CD4-positive, alpha-beta T cell (primary cell): ENCODE data around the gene TNFRSF21. TPM values are rescaled to one million over a fixed set of nuclear protein-coding genes. Genes with fewer than 3 reads are reported as not detected.

Experiments
- ATAC-seq: fragments of 200-7000 bp; cut with Tn5 transposase; one replicate; pipeline ENCODE4 v1.10.0; 2022; ENCODE audit warnings: mild to moderate bottlenecking; ENCODE audit not compliant: poor library complexity
- CTCF ChIA-PET: fragments of 350-600 bp; sonication (Branson Sonifier 250); formaldehyde crosslinking; loops from one replicate; lab custom pipeline; 2021; ENCODE audit warnings: antibody characterized with exemption, inconsistent platforms; lab: Charles Lee
- POLR2A ChIA-PET: fragments of 350-600 bp; sonication (Branson Sonifier 250); formaldehyde crosslinking; loops from one replicate; lab custom pipeline; 2021; ENCODE audit warnings: antibody characterized with exemption, inconsistent platforms; lab: Charles Lee
- DNase-seq, 14 experiments: peaks; one replicate each; pipeline ENCODE4 v3.0.0-alpha.2; 2013 to 2020; ENCODE audit warnings: mixed read lengths in 2 of 14
- H3K27ac ChIP-seq, 2 donors: one replicate each; pipeline versions ENCODE4 v1.5.1 to v1.7.0; 2013; ENCODE audit warnings: low read length in 2 of 2, low read depth in 1 of 2, mild to moderate bottlenecking in 1 of 2
- H3K27me3 ChIP-seq, 2 experiments: 1 replicate in 1 of 2; 2 replicates in 1 of 2; pipeline versions ENCODE4 v1.6.1 to v1.7.0; 2013; ENCODE audit warnings: low read length in 2 of 2, control low read depth in 1 of 2, mild to moderate bottlenecking in 1 of 2, moderate library complexity in 1 of 2; ENCODE audit not compliant: insufficient read depth in 2 of 2, control insufficient read depth in 1 of 2
- H3K36me3 ChIP-seq: one replicate; pipeline ENCODE4 v1.6.1; 2013; ENCODE audit warnings: low read length, control low read depth; ENCODE audit not compliant: insufficient read depth
- H3K4me1 ChIP-seq: one replicate; pipeline ENCODE4 v1.6.1; 2013; ENCODE audit warnings: low read length, control low read depth; ENCODE audit not compliant: insufficient read depth
- H3K4me3 ChIP-seq: one replicate; pipeline ENCODE4 v1.5.1; 2013; ENCODE audit warnings: mild to moderate bottlenecking, low read length, moderate library complexity
- H3K9me3 ChIP-seq, 2 experiments: 1 replicate in 1 of 2; 2 replicates in 1 of 2; pipeline versions ENCODE4 v1.6.1 to v1.7.0; 2013; ENCODE audit warnings: low read length in 2 of 2, mild to moderate bottlenecking in 2 of 2, control low read depth in 1 of 2, moderate library complexity in 1 of 2; ENCODE audit not compliant: control insufficient read depth in 1 of 2, insufficient read depth in 1 of 2
- H3K27ac Mint-ChIP-seq: one replicate; pipeline ENCODE4 v1.8.0; 2020; ENCODE audit warnings: mixed read lengths
- H3K27me3 Mint-ChIP-seq: one replicate; pipeline ENCODE4 v1.8.0; 2021; ENCODE audit warnings: mixed read lengths
- H3K36me3 Mint-ChIP-seq: one replicate; pipeline ENCODE4 v1.8.0; 2021; ENCODE audit warnings: low read depth, mixed read lengths
- H3K4me1 Mint-ChIP-seq: one replicate; pipeline ENCODE4 v1.8.0; 2021; ENCODE audit warnings: low read depth, mixed read lengths
- H3K4me3 Mint-ChIP-seq: one replicate; pipeline ENCODE4 v1.8.0; 2020; ENCODE audit warnings: mild to moderate bottlenecking, mixed read lengths
- H3K9me3 Mint-ChIP-seq: one replicate; pipeline ENCODE4 v1.8.0; 2020; ENCODE audit warnings: mixed read lengths
- CTCF ChIP-seq: fragments of 200-600 bp; IDR thresholded peaks from one replicate; pipeline ENCODE4 v1.8.0; 2022; ENCODE audit warnings: antibody characterized with exemption, mild to moderate bottlenecking
- intact Hi-C, 2 experiments: fragments of 100-400 bp; cut with DNase I in 1 of 2; cut with micrococcal nuclease in 1 of 2; formaldehyde crosslinking; loops; one replicate each; pipeline versions ENCODE4 v1.15.1 to v1.9.0; 2023 to 2025; cut with DNase I, micrococcal nuclease
- total RNA-seq, 174 experiments: library from RNA in 2 of 174; stranded (reverse) in 2 of 174; gene quantifications; one replicate each; pipeline ENCODE4 v1.2.3 and lab custom pipeline; 2021 to 2026

Gene TNFRSF21
- total RNA-seq, 2 experiments from 2014 or later, result 0.92 to 0.96 TPM

- ATAC-seq (no peak), DNase-seq (no peak)
- no peaks in the 10 kb centered on the region for H3K4me1 Mint-ChIP-seq
- Histone ChIP-seq H3K36me3 (no peaks in the 10 kb centered on the region), H3K27me3 (peaks cover 0 to 2% of the 10 kb centered on the region in 2 experiments), H3K4me3 (no peak overlapping the region), H3K9me3 (no peaks in the 10 kb centered on the region), H3K27ac (no peak overlapping the region), H3K4me1 (no peaks in the 10 kb centered on the region)
- H3K9me3 Mint-ChIP-seq, result no peaks in the 10 kb centered on the region
- intact Hi-C loops, result no loop called here
- no peaks in the 10 kb centered on the region for H3K27me3 Mint-ChIP-seq
- no peak overlapping the region for H3K4me3 Mint-ChIP-seq
- no peak for TF ChIP-seq CTCF
- ChIA-PET CTCF (no interaction called here), POLR2A (no interaction called here)
- no peak overlapping the region for H3K27ac Mint-ChIP-seq
- H3K36me3 Mint-ChIP-seq, result no peaks in the 10 kb centered on the region
Observed at GRCh38 chr6:47256361-47256760, 53.3 kb downstream of the TNFRSF21 start.

- H3K4me3 Mint-ChIP-seq, result no peak overlapping the region
- ATAC-seq, result no peak
- intact Hi-C loops, result no loop called here
- H3K36me3 Mint-ChIP-seq, result no peaks in the 10 kb centered on the region
- H3K27me3 Mint-ChIP-seq, result no peaks in the 10 kb centered on the region
- Histone ChIP-seq H3K9me3 (no peaks in the 10 kb centered on the region), H3K36me3 (no peaks in the 10 kb centered on the region), H3K27ac (no peak overlapping the region), H3K4me3 (no peak overlapping the region), H3K27me3 (peaks cover 0 to 2% of the 10 kb centered on the region in 2 experiments), H3K4me1 (no peaks in the 10 kb centered on the region)
- CTCF ChIA-PET, result no interaction called here
- POLR2A ChIA-PET, result no interaction called here
- no peak for TF ChIP-seq CTCF
- H3K9me3 Mint-ChIP-seq, result no peaks in the 10 kb centered on the region
- H3K27ac Mint-ChIP-seq, result no peak overlapping the region
- no peaks in the 10 kb centered on the region for H3K4me1 Mint-ChIP-seq
- DNase-seq, result no peak
Observed at GRCh38 chr6:47254906-47255305, 54.8 kb downstream of the TNFRSF21 start.

GRCh38 chr6:47254051-47254450 lies 55.7 kb downstream of the TNFRSF21 start:
- no peaks in the 10 kb centered on the region for H3K36me3 Mint-ChIP-seq
- H3K27me3 ChIP-seq, result no peaks in the 10 kb centered on the region
- no peaks in the 10 kb centered on the region for H3K4me1 Mint-ChIP-seq
- intact Hi-C loops, result no loop called here
- CTCF ChIA-PET, result no interaction called here
- no peaks in the 10 kb centered on the region for H3K27me3 Mint-ChIP-seq
- ATAC-seq (no peak), DNase-seq (no peak)
- H3K9me3 ChIP-seq, result no peaks in the 10 kb centered on the region
- H3K36me3 ChIP-seq, result no peaks in the 10 kb centered on the region
- no peak for TF ChIP-seq CTCF
- H3K4me3 ChIP-seq, result no peak overlapping the region
- H3K27ac Mint-ChIP-seq, result no peak overlapping the region
- H3K4me1 ChIP-seq, result no peaks in the 10 kb centered on the region
- H3K27ac ChIP-seq, result no peak overlapping the region
- POLR2A ChIA-PET, result no interaction called here
- H3K4me3 Mint-ChIP-seq, result no peak overlapping the region
- H3K9me3 Mint-ChIP-seq, result no peaks in the 10 kb centered on the region
